Thyroid gland (tissue), 4 donors: Measurements from ENCODE around the gene ATF3. TPM values are rescaled to one million over a fixed set of nuclear protein-coding genes. Genes with fewer than 3 reads are reported as not detected.
A peak's percentile ranks its signal among the peaks of the same experiment; 100 is the strongest.

Experiments
- DNase-seq, 2 donors: peaks; one replicate each; pipeline ENCODE4 v3.0.0-alpha.2; 2019
- H3K27ac ChIP-seq, 3 donors: fragments of 200-600 bp; sonication (generic); 1 replicate in 2 of 3; 2 replicates in 1 of 3; pipeline ENCODE4 v1.5.1; 2016 to 2019; ENCODE audit warnings: mild to moderate bottlenecking in 1 of 3, moderate library complexity in 1 of 3
- H3K27me3 ChIP-seq: fragments of 200-600 bp; sonication (generic); one replicate; pipeline ENCODE4 v1.5.1; 2019
- H3K36me3 ChIP-seq, 2 donors: fragments of 200-600 bp; sonication (generic); one replicate each; pipeline ENCODE4 v1.5.1; 2016 to 2019
- H3K4me1 ChIP-seq, 2 donors: fragments of 200-600 bp; sonication (generic); one replicate each; pipeline ENCODE4 v1.5.1; 2017 to 2019
- H3K4me3 ChIP-seq, 3 donors: fragments of 200-600 bp; sonication (generic); replicated peaks in 1 of 3; 1 replicate in 2 of 3; 2 replicates in 1 of 3; pipeline ENCODE4 v1.5.1; 2016; ENCODE audit warnings: mild to moderate bottlenecking in 1 of 3
- H3K9me3 ChIP-seq: fragments of 200-600 bp; sonication (generic); one replicate; pipeline ENCODE4 v1.5.1; 2017
- POLR2A ChIP-seq, 2 donors: fragments of 450-650 bp; IDR thresholded peaks; one replicate each; pipeline ENCODE4 v1.6.1; 2017; ENCODE audit warnings: antibody characterized with exemption in 2 of 2, mild to moderate bottlenecking in 2 of 2, moderate library complexity in 1 of 2
- WGBS, 2 donors: methylation state at CpG; one replicate each; pipeline ENCODE4 v1.1.5; 2017; 5-methylcytosine and 5-hydroxymethylcytosine counted together
- intact Hi-C: fragments of 100-400 bp; cut with DNase I; formaldehyde crosslinking; loops from one replicate; pipeline ENCODE4 v1.15.1; 2023
- total RNA-seq, 4 donors: library from RNA; depleted of rRNA; stranded (reverse); fragments of >200 nt; gene quantifications; one replicate each; pipeline ENCODE4 v1.2.3, GENCODE V29; 2016
- TF ChIP-seq, protein P1 (sequence below), 6 experiments: fragments of 200-600 bp in 3 of 6; fragments of 450-650 bp in 3 of 6; sonication (generic) in 3 of 6; IDR thresholded peaks; one replicate each; pipeline ENCODE4 v1.5.1; 2016 to 2019; ENCODE audit warnings: antibody characterized with exemption in 6 of 6, mild to moderate bottlenecking in 2 of 6, inconsistent platforms in 1 of 6, moderate library complexity in 1 of 6

Gene ATF3
- total RNA-seq, 4 donors from 2014 or later: 9.2 to 21.2 (median 14.7) TPM

DNA sequence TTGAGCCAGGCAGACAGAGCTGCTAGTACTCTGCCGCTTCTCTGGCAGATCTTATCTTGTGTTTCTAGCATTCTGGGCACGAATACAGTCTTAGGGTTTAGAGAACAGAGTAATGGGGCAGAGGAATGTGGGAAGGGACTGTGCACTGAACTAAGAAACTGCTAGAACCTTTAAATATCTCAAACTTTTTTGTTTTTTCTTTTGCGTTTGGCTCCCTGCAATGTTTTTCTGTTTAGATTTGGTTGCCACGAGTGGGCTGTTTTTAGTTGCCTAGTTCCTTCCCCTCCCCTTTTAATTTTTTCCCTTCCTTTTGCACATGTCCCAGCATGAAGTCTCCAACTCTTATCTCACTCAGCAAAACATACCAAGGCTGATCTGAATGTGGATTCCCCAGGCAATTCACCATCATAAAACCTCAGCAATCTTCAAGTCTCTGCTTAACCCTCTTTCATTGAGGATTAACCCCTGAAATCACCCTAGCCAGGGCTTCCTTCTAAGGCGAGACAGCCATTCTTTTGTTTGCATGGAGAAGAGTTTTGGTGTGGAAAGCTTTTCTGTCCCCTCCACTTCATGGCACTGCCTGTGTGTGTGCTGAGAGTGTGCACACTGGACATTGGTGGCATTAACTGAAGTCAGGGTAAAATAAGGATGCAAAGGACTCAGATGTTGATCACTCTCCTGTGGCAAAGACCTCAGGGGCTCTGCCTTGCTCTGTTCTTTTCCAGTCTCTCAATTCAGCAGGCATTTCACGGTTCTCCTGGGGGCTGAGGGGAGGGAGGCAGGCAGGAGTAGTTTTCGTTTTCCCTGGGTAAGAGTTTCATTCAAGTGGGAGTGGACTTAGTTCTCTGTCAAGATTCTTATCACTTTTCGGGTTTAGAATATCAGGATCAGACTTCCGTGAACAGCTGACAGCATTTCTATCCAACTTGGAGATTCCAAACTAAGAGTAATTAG lies 2.8 kb upstream of the ATF3 start:
- H3K27me3 ChIP-seq: no peaks in the 10 kb centered on the region
- no peaks in the 10 kb centered on the region for H3K9me3 ChIP-seq
- intact Hi-C loops: loop anchor here (5.0 kb wide), 2 partner anchors 48 to 128 kb away; no protein-coding TSS in a partner anchor
- peak; percentile 25 to 31 for DNase-seq
- TF ChIP-seq, protein P1, sequence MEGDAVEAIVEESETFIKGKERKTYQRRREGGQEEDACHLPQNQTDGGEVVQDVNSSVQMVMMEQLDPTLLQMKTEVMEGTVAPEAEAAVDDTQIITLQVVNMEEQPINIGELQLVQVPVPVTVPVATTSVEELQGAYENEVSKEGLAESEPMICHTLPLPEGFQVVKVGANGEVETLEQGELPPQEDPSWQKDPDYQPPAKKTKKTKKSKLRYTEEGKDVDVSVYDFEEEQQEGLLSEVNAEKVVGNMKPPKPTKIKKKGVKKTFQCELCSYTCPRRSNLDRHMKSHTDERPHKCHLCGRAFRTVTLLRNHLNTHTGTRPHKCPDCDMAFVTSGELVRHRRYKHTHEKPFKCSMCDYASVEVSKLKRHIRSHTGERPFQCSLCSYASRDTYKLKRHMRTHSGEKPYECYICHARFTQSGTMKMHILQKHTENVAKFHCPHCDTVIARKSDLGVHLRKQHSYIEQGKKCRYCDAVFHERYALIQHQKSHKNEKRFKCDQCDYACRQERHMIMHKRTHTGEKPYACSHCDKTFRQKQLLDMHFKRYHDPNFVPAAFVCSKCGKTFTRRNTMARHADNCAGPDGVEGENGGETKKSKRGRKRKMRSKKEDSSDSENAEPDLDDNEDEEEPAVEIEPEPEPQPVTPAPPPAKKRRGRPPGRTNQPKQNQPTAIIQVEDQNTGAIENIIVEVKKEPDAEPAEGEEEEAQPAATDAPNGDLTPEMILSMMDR (IDR thresholded peaks at IDR 0.05): peak in 1 of 6 experiments; percentile 9
- peak in 1 of 2 donors; percentile 37 for TF ChIP-seq POLR2A (IDR thresholded peaks at IDR 0.05)
- H3K4me1 ChIP-seq: peaks cover 19 to 33% of the 10 kb centered on the region in 2 donors
- 7 to 9% methylated on average over 9 of the region's 9 CpGs for WGBS, 2 donors
- H3K36me3 ChIP-seq: no peaks in the 10 kb centered on the region
- peak overlapping the region in 2 of 3 donors; percentile 59 to 95 for H3K27ac ChIP-seq
- H3K4me3 ChIP-seq: no peak overlapping the region

DNA sequence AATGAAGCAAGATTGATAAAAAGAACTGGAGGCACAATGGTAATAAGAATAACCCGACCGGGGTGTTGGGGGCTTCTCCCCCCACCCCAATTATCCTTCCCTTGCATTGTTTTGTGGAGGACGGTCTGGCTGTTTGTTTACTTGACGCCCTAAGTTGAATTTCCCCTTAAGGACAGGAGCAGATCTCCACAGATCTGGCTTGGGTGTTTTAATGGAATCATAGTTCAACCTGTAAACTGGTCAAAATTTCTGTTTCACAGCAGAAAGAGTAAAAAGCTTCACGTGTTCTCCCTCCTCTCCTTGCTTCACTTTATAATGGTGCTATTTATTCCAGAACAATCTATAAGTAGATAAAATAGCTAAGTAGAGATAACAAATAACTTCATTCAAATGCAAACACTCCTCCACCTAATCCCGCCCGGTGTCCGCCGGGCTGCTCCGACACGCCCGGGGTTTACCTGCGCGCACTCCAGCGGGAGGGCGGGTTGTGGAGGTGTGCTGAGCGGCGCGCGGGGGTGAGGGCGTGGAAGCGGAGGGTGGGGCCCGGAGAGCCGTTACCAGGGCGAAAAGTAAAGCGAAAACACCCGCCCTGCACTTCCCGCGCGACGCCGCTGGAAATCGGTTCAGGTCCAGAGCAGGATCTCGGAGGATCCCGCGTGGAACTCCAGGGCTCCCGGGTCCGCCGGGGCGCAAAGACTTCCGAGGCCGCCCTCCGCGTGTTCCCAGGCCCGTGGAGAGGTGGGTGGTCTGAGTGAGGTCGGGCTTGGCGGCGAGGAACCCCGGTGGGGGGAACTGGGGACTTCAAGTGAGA lies 2.0 kb upstream of the ATF3 start:
- Histone ChIP-seq H3K9me3 (no peaks in the 10 kb centered on the region), H3K27me3 (no peaks in the 10 kb centered on the region), H3K4me3 (peak overlapping the region in 2 of 3 donors; percentile 61 to 73), H3K4me1 (peaks cover 19 to 37% of the 10 kb centered on the region in 2 donors), H3K27ac (peak overlapping the region in 2 of 3 donors; percentile 59 to 95), H3K36me3 (no peaks in the 10 kb centered on the region)
- TF ChIP-seq POLR2A (IDR thresholded peaks at IDR 0.05): peak; percentile 60 to 84
- TF ChIP-seq, protein P1 (IDR thresholded peaks at IDR 0.05): peak in 2 of 6 experiments; percentile 12 to 18
- DNase-seq: peak; percentile 81 to 82
- intact Hi-C loops: loop anchor here (5.0 kb wide), 2 partner anchors 49 to 129 kb away; no protein-coding TSS in a partner anchor
- WGBS, 2 donors: 1 to 3% methylated on average over 26 to 40 of the region's 49 CpGs

DNA sequence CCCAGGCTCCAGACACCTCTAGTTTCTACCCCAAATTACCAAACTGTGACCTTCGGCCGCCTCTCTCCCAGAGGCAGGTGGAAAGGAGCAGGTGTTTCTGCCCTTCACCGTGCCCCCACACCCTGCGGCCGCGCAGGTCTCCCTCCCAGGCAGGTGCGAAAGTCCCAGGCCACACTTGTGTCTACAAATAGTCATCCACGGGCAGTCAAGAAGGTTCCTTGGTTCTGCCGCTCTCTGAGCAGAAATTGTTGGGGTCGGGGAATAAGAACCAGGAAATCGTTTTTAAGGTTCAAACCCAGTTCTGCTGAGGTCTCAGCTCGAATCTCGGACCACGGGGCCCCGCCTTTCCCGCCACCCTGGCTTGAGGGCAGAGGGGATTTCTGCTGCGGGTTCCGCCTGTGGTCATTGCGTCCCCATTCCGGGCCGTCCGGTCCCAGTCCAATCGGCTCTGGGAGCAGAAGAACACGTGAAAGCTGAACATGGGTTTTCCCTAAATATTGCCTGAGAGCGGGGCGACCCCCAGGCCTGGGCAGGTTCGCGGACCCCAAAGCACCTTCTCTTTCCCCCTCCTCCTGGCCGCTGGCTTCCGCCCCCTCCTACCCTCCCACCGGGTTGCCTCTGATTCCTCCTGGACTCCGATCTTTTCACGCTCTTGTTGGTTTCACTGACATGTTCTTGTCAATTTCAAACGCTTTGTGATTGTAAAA lies 1.2 kb upstream of the ATF3 start:
- H3K4me1 ChIP-seq: peaks cover 19 to 37% of the 10 kb centered on the region in 2 donors
- 1 to 3% methylated on average over 26 to 34 of the region's 34 CpGs for WGBS, 2 donors
- H3K27ac ChIP-seq: peak overlapping the region; percentile 83 to 98 (median 95)
- TF ChIP-seq, protein P1 (IDR thresholded peaks at IDR 0.05): no peak
- no peak for TF ChIP-seq POLR2A (IDR thresholded peaks at IDR 0.05)
- no peaks in the 10 kb centered on the region for H3K36me3 ChIP-seq
- intact Hi-C loops: loop anchor here (5.0 kb wide), 2 partner anchors 50 to 130 kb away; no protein-coding TSS in a partner anchor
- no peaks in the 10 kb centered on the region for H3K9me3 ChIP-seq
- H3K27me3 ChIP-seq: no peaks in the 10 kb centered on the region
- peak overlapping the region; percentile 14 to 73 (median 61) for H3K4me3 ChIP-seq
- peak; percentile 37 to 43 for DNase-seq

DNA sequence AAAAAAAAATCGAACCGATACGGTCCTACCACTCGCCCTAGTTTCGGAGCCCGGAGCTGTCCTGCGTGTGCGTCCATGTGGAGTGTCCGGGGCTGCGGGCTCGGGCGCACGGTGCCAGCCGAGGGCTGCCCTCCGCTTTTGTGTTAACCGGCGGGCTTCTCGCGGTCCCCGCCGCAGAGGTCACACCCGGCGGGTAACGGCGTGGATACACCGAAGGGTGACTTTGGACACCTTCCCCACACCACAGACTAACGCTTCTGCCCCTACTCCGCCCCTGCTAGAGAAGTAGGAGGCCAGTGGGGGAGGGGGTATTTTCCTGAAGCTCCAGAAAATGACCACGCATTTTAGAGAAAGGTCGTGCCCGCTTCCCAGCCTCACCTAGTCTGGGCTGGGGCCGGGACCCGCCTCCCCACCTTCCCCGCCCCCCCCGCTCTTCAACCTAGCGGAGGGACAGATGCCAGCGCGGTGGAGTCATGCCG lies 609 bp upstream of the ATF3 start:
- intact Hi-C loops: loop anchor here (5.0 kb wide), 2 partner anchors 51 to 131 kb away; no protein-coding TSS in a partner anchor
- WGBS, 2 donors: 0% methylated on average over 18 to 36 of the region's 39 CpGs
- H3K4me3 ChIP-seq: peak overlapping the region; percentile 14 to 73 (median 61)
- peaks cover 19 to 37% of the 10 kb centered on the region in 2 donors for H3K4me1 ChIP-seq
- peak overlapping the region; percentile 83 to 98 (median 95) for H3K27ac ChIP-seq
- H3K9me3 ChIP-seq: no peaks in the 10 kb centered on the region
- DNase-seq: no peak
- peak in 1 of 2 donors; percentile 73 for TF ChIP-seq POLR2A (IDR thresholded peaks at IDR 0.05)
- TF ChIP-seq, protein P1 (IDR thresholded peaks at IDR 0.05): no peak
- H3K27me3 ChIP-seq: no peaks in the 10 kb centered on the region
- H3K36me3 ChIP-seq: no peaks in the 10 kb centered on the region
